ENCODE results near the gene HIPK4.

HIPK4 gene

GRCh38 chr19:40419066-40419612 lies 29.2 kb upstream of the HIPK4 start:
- no peaks in the 10 kb centered on the region for H3K79me2 ChIP-seq (ENCODE audit: control insufficient read depth, insufficient read depth, low read length)
- H3K23ac ChIP-seq (ENCODE audit: low read length): no peak overlapping the region
- H3K18ac ChIP-seq (ENCODE audit: low read length): no peak overlapping the region
- H2BK5ac ChIP-seq (ENCODE audit: low read length): no peak overlapping the region
- no peak overlapping the region for H3K4ac ChIP-seq (ENCODE audit: low read depth, low read length)
- no peak overlapping the region for H2AK5ac ChIP-seq (ENCODE audit: low read length)
- no peak for DNase-seq
- H3K9ac ChIP-seq (ENCODE audit: low read length): no peak overlapping the region
- peaks cover 2% of the 10 kb centered on the region for H3K79me1 ChIP-seq (ENCODE audit: low read length)
- peaks cover 2% of the 10 kb centered on the region for H3K36me3 ChIP-seq (ENCODE audit: control insufficient read depth, insufficient read depth, low read length)
- no peak overlapping the region for H2BK120ac ChIP-seq (ENCODE audit: low read depth, low read length)
- no peak overlapping the region for H4K8ac ChIP-seq (ENCODE audit: low read depth, low read length)
- H3K4me2 ChIP-seq (ENCODE audit: low read length): no peak overlapping the region
- no peaks in the 10 kb centered on the region for H3K27me3 ChIP-seq (ENCODE audit: insufficient read depth, low read length, poor library complexity)
- no peak overlapping the region for H3K4me3 ChIP-seq (ENCODE audit: low read length)
- no peak overlapping the region for H4K5ac ChIP-seq (ENCODE audit: low read length)
- no peak overlapping the region for H2BK15ac ChIP-seq (replicated peaks; ENCODE audit: low read depth)
- WGBS (ENCODE audit: extremely low coverage, insufficient coverage, low lambda C conversion rate): no CpG with 5 or more reads among the region's 5 CpGs
- no peaks in the 10 kb centered on the region for H3K4me1 ChIP-seq (ENCODE audit: control insufficient read depth, low read depth, low read length)
- H3K27ac ChIP-seq (ENCODE audit: low read depth, low read length): no peak overlapping the region
- H3K56ac ChIP-seq (ENCODE audit: low read length): no peak overlapping the region

GRCh38 chr19:40418040-40418439 lies 28.1 kb upstream of the HIPK4 start:
- Histone ChIP-seq H3K23ac (ENCODE audit: low read length) (no peak overlapping the region), H2AK5ac (ENCODE audit: low read length) (no peak overlapping the region), H2BK120ac (ENCODE audit: low read depth, low read length) (no peak overlapping the region), H3K56ac (ENCODE audit: low read length) (no peak overlapping the region), H3K27me3 (ENCODE audit: insufficient read depth, low read length, poor library complexity) (no peaks in the 10 kb centered on the region), H3K79me2 (ENCODE audit: control insufficient read depth, insufficient read depth, low read length) (no peaks in the 10 kb centered on the region), H2BK15ac (replicated peaks; ENCODE audit: low read depth) (no peak overlapping the region), H4K5ac (ENCODE audit: low read length) (no peak overlapping the region), H3K4me3 (ENCODE audit: low read length) (no peak overlapping the region), H3K9ac (ENCODE audit: low read length) (no peak overlapping the region), H3K18ac (ENCODE audit: low read length) (no peak overlapping the region), H3K36me3 (ENCODE audit: control insufficient read depth, insufficient read depth, low read length) (peaks cover 2% of the 10 kb centered on the region), H3K4me1 (ENCODE audit: control insufficient read depth, low read depth, low read length) (no peaks in the 10 kb centered on the region), H3K4ac (ENCODE audit: low read depth, low read length) (no peak overlapping the region), H3K27ac (ENCODE audit: low read depth, low read length) (no peak overlapping the region), H4K8ac (ENCODE audit: low read depth, low read length) (no peak overlapping the region), H2BK5ac (ENCODE audit: low read length) (no peak overlapping the region), H3K4me2 (ENCODE audit: low read length) (no peak overlapping the region), H3K79me1 (ENCODE audit: low read length) (peaks cover under 1% of the 10 kb centered on the region)
- WGBS (ENCODE audit: extremely low coverage, insufficient coverage, low lambda C conversion rate): no CpG with 5 or more reads among the region's 3 CpGs
- DNase-seq: no peak

- H3K36me3 ChIP-seq (ENCODE audit: control insufficient read depth, insufficient read depth, low read length): peaks cover under 1% of the 10 kb centered on the region
- no peak overlapping the region for H2BK5ac ChIP-seq (ENCODE audit: low read length)
- H3K79me1 ChIP-seq (ENCODE audit: low read length): no peaks in the 10 kb centered on the region
- H3K27ac ChIP-seq (ENCODE audit: low read depth, low read length): no peak overlapping the region
- no peak overlapping the region for H3K23ac ChIP-seq (ENCODE audit: low read length)
- H3K4me3 ChIP-seq (ENCODE audit: low read length): no peak overlapping the region
- H3K4me2 ChIP-seq (ENCODE audit: low read length): no peak overlapping the region
- no peak overlapping the region for H2BK15ac ChIP-seq (replicated peaks; ENCODE audit: low read depth)
- H2AK5ac ChIP-seq (ENCODE audit: low read length): no peak overlapping the region
- no peak overlapping the region for H4K5ac ChIP-seq (ENCODE audit: low read length)
- H3K56ac ChIP-seq (ENCODE audit: low read length): peak overlapping the region; percentile 54
- H3K4ac ChIP-seq (ENCODE audit: low read depth, low read length): no peak overlapping the region
- H4K8ac ChIP-seq (ENCODE audit: low read depth, low read length): no peak overlapping the region
- no peaks in the 10 kb centered on the region for H3K4me1 ChIP-seq (ENCODE audit: control insufficient read depth, low read depth, low read length)
- H3K9ac ChIP-seq (ENCODE audit: low read length): no peak overlapping the region
- H3K18ac ChIP-seq (ENCODE audit: low read length): no peak overlapping the region
- DNase-seq: no peak
- no peaks in the 10 kb centered on the region for H3K79me2 ChIP-seq (ENCODE audit: control insufficient read depth, insufficient read depth, low read length)
- H3K27me3 ChIP-seq (ENCODE audit: insufficient read depth, low read length, poor library complexity): no peaks in the 10 kb centered on the region
- WGBS (ENCODE audit: extremely low coverage, insufficient coverage, low lambda C conversion rate): no CpG with 5 or more reads among the region's 4 CpGs
- H2BK120ac ChIP-seq (ENCODE audit: low read depth, low read length): no peak overlapping the region
Observed at GRCh38 chr19:40417643-40417981, 27.6 kb upstream of the HIPK4 start.

- H3K79me2 ChIP-seq (ENCODE audit: control insufficient read depth, insufficient read depth, low read length): no peaks in the 10 kb centered on the region
- DNase-seq: no peak
- H3K79me1 ChIP-seq (ENCODE audit: low read length): no peaks in the 10 kb centered on the region
- no peaks in the 10 kb centered on the region for H3K4me1 ChIP-seq (ENCODE audit: control insufficient read depth, low read depth, low read length)
- peak overlapping the region; percentile 54 for H3K56ac ChIP-seq (ENCODE audit: low read length)
- no peak overlapping the region for H3K4me2 ChIP-seq (ENCODE audit: low read length)
- H3K23ac ChIP-seq (ENCODE audit: low read length): no peak overlapping the region
- H4K8ac ChIP-seq (ENCODE audit: low read depth, low read length): no peak overlapping the region
- no CpG with 5 or more reads among the region's 16 CpGs for WGBS (ENCODE audit: extremely low coverage, insufficient coverage, low lambda C conversion rate)
- H3K36me3 ChIP-seq (ENCODE audit: control insufficient read depth, insufficient read depth, low read length): no peaks in the 10 kb centered on the region
- H3K4me3 ChIP-seq (ENCODE audit: low read length): no peak overlapping the region
- H2BK15ac ChIP-seq (replicated peaks; ENCODE audit: low read depth): no peak overlapping the region
- H3K27ac ChIP-seq (ENCODE audit: low read depth, low read length): no peak overlapping the region
- H2BK120ac ChIP-seq (ENCODE audit: low read depth, low read length): no peak overlapping the region
- no peak overlapping the region for H3K4ac ChIP-seq (ENCODE audit: low read depth, low read length)
- no peak overlapping the region for H2BK5ac ChIP-seq (ENCODE audit: low read length)
- no peaks in the 10 kb centered on the region for H3K27me3 ChIP-seq (ENCODE audit: insufficient read depth, low read length, poor library complexity)
- H3K18ac ChIP-seq (ENCODE audit: low read length): no peak overlapping the region
- no peak overlapping the region for H2AK5ac ChIP-seq (ENCODE audit: low read length)
- H3K9ac ChIP-seq (ENCODE audit: low read length): no peak overlapping the region
- H4K5ac ChIP-seq (ENCODE audit: low read length): no peak overlapping the region
Observed at GRCh38 chr19:40416918-40417642, 27.1 kb upstream of the HIPK4 start.

GRCh38 chr19:40415768-40416167 lies 25.8 kb upstream of the HIPK4 start:
- H3K4me1 ChIP-seq (ENCODE audit: control insufficient read depth, low read depth, low read length): no peaks in the 10 kb centered on the region
- WGBS (ENCODE audit: extremely low coverage, insufficient coverage, low lambda C conversion rate): no CpG with 5 or more reads among the region's 2 CpGs
- H3K79me1 ChIP-seq (ENCODE audit: low read length): no peaks in the 10 kb centered on the region
- no peak overlapping the region for H3K4ac ChIP-seq (ENCODE audit: low read depth, low read length)
- H3K23ac ChIP-seq (ENCODE audit: low read length): no peak overlapping the region
- no peak overlapping the region for H4K8ac ChIP-seq (ENCODE audit: low read depth, low read length)
- H3K4me3 ChIP-seq (ENCODE audit: low read length): no peak overlapping the region
- H2BK120ac ChIP-seq (ENCODE audit: low read depth, low read length): no peak overlapping the region
- no peaks in the 10 kb centered on the region for H3K36me3 ChIP-seq (ENCODE audit: control insufficient read depth, insufficient read depth, low read length)
- H2BK5ac ChIP-seq (ENCODE audit: low read length): no peak overlapping the region
- H3K27me3 ChIP-seq (ENCODE audit: insufficient read depth, low read length, poor library complexity): no peaks in the 10 kb centered on the region
- H3K4me2 ChIP-seq (ENCODE audit: low read length): no peak overlapping the region
- no peak overlapping the region for H3K9ac ChIP-seq (ENCODE audit: low read length)
- H3K18ac ChIP-seq (ENCODE audit: low read length): no peak overlapping the region
- no peaks in the 10 kb centered on the region for H3K79me2 ChIP-seq (ENCODE audit: control insufficient read depth, insufficient read depth, low read length)
- no peak overlapping the region for H3K56ac ChIP-seq (ENCODE audit: low read length)
- H3K27ac ChIP-seq (ENCODE audit: low read depth, low read length): no peak overlapping the region
- no peak for DNase-seq
- H2BK15ac ChIP-seq (replicated peaks; ENCODE audit: low read depth): no peak overlapping the region
- no peak overlapping the region for H4K5ac ChIP-seq (ENCODE audit: low read length)
- H2AK5ac ChIP-seq (ENCODE audit: low read length): no peak overlapping the region
